ENCODE data around the gene NFE2L2. TPM values are rescaled to one million over a fixed set of nuclear protein-coding genes. Genes with fewer than 3 reads are reported as not detected.

Gene NFE2L2
- polyA plus RNA-seq, 1 of the 3 experiments (the other 2 are of a cell fraction), result 40.9 TPM

DNA sequence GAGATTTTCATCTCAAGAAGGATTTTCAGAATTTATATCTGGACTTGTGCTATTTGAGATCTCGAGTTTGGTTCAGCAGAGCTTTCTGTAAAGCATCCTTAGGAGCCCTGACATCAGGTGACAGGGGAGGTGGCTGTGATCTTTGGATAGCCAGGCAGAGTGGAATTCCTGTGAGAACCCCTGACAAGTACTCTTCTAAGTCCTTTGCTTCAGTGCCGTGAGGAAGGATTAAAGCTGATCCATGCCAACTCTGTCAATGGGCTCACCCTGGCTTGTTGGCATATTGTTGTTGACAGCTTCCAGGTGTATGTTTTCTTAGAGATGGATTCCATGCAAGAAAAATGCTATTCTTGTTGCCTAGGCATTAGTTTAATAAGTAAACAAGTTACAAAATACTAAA is 38.0 kb upstream of the NFE2L2 start (continued):
- TF ChIP-seq TCF12 (IDR thresholded peaks at IDR 0.05) (no peak), RCOR1 (IDR thresholded peaks at IDR 0.05; ENCODE audit: low read length) (no peak), CHD2 (IDR thresholded peaks at IDR 0.05; ENCODE audit: low read length, partially characterized antibody) (no peak), NFIC (IDR thresholded peaks at IDR 0.05; ENCODE audit: borderline replicate concordance) (no peak)
- TF ChIP-seq, protein P1, sequence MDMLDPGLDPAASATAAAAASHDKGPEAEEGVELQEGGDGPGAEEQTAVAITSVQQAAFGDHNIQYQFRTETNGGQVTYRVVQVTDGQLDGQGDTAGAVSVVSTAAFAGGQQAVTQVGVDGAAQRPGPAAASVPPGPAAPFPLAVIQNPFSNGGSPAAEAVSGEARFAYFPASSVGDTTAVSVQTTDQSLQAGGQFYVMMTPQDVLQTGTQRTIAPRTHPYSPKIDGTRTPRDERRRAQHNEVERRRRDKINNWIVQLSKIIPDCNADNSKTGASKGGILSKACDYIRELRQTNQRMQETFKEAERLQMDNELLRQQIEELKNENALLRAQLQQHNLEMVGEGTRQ (IDR thresholded peaks at IDR 0.05; ENCODE audit: borderline replicate concordance, low read depth, low read length), result no peak

DNA sequence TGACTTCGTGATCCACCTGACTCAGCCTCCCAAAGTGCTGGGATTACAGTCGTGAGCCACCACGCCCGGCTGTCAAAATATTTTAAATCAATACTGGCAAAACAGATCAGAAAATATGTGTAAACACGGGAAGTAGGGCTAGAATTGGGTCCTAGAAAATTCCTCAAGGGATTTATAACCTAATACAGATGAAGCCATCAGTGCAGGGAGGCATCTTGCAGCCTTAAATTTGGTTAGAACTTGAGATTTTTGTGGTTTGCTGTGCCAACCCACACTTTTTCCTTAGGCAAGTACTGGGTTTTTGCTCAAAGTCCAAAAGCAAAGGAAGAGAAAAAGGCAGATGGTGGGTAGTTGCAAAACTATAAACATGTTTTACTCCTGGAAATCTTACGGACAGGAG is 33.7 kb upstream of the NFE2L2 start:
- no peaks in the 10 kb centered on the region for H4K20me1 ChIP-seq (ENCODE audit: insufficient read depth)
- no peaks in the 10 kb centered on the region for H3K9me3 ChIP-seq
- POLR2A ChIA-PET, result no interaction called here
- no peaks in the 10 kb centered on the region for H3K9me2 ChIP-seq
- no peak overlapping the region for H2AFZ ChIP-seq (ENCODE audit: low read depth)
- no peak overlapping the region for H3K4me3 ChIP-seq (ENCODE audit: low read depth in 2 of 2, low read length in 1 of 2)
- no peak overlapping the region for H3K4me2 ChIP-seq
- DNase-seq, result no peak
- no peaks in the 10 kb centered on the region for H3K4me1 ChIP-seq (ENCODE audit: control insufficient read depth in 1 of 2, insufficient read depth in 2 of 2, low read depth in 1 of 2, low read length in 1 of 2)
- H3K27me3 ChIP-seq (ENCODE audit: insufficient read depth), result no peaks in the 10 kb centered on the region
- H3K79me2 ChIP-seq (ENCODE audit: insufficient read depth), result no peaks in the 10 kb centered on the region
- CTCF ChIA-PET, result interaction anchor here (2.8 kb wide), 1 partner anchor 134 kb away, joined by 12 read pairs; no protein-coding TSS in a partner anchor
- H3F3A ChIP-seq (replicated peaks; ENCODE audit: insufficient read depth), result peaks cover 5% of the 10 kb centered on the region
- no peak overlapping the region for H3K27ac ChIP-seq (ENCODE audit: low read depth in 2 of 2, low read length in 1 of 2)
- no peak overlapping the region for H3K9ac ChIP-seq
- TF ChIP-seq YY1 (IDR thresholded peaks at IDR 0.05; ENCODE audit: low read depth) (no peak), NRF1 (IDR thresholded peaks at IDR 0.05; ENCODE audit: low read depth, low read length) (no peak), ELF1 (IDR thresholded peaks at IDR 0.05) (no peak), RCOR1 (IDR thresholded peaks at IDR 0.05; ENCODE audit: low read length) (no peak), RAD21 (IDR thresholded peaks at IDR 0.05; ENCODE audit: low read length) (no peak), FOSL2 (IDR thresholded peaks at IDR 0.05; ENCODE audit: borderline replicate concordance, low read depth) (no peak), RXRA (IDR thresholded peaks at IDR 0.05; ENCODE audit: borderline replicate concordance, low read depth) (no peak), JUND (IDR thresholded peaks at IDR 0.05) (no peak), SMC3 (IDR thresholded peaks at IDR 0.05; ENCODE audit: low read depth, low read length) (no peak), TAF1 (IDR thresholded peaks at IDR 0.05; ENCODE audit: borderline replicate concordance, low read depth, low read length) (no peak), CHD2 (IDR thresholded peaks at IDR 0.05; ENCODE audit: low read length, partially characterized antibody) (no peak), FOXJ3 (CRISPR knock-in tag; IDR thresholded peaks at IDR 0.05) (no peak), FOXM1 (IDR thresholded peaks at IDR 0.05; ENCODE audit: low read depth) (no peak)
- TF ChIP-seq, protein P1 (IDR thresholded peaks at IDR 0.05; ENCODE audit: borderline replicate concordance, low read depth, low read length), result no peak
- TF ChIP-seq, protein P2, sequence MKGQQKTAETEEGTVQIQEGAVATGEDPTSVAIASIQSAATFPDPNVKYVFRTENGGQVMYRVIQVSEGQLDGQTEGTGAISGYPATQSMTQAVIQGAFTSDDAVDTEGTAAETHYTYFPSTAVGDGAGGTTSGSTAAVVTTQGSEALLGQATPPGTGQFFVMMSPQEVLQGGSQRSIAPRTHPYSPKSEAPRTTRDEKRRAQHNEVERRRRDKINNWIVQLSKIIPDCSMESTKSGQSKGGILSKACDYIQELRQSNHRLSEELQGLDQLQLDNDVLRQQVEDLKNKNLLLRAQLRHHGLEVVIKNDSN (IDR thresholded peaks at IDR 0.05; ENCODE audit: borderline replicate concordance, low read depth), result no peak
- H3K36me3 ChIP-seq (replicated peaks in 1 of 2; ENCODE audit: control insufficient read depth in 1 of 2, insufficient read depth in 2 of 2, low read length in 1 of 2), result no peaks in the 10 kb centered on the region
- 81% methylated on average over 6 of the region's 6 CpGs for WGBS (ENCODE audit: low lambda C conversion rate)
